Activated CD8-positive, alpha-beta memory T cell treated with anti-CD3 and anti-CD28 coated beads, Interleukin-2, amount 50 U/mL, for 24 hours (primary cell): ENCODE data around the gene SNX1.
"Not testable (repeated sequence)": the region's sequence is repeated elsewhere in the genome, so short reads cannot be mapped to it uniquely, and the experiment has no call there.

Experiments used
- DNase-seq: peaks from one replicate; pipeline ENCODE4 v3.0.0-alpha.2; 2020; ENCODE audit errors: extremely low read depth

Gene SNX1

GRCh38 chr15:64072812-64073211, 23.0 kb upstream of the SNX1 start:
- DNase-seq: no peak

DNA sequence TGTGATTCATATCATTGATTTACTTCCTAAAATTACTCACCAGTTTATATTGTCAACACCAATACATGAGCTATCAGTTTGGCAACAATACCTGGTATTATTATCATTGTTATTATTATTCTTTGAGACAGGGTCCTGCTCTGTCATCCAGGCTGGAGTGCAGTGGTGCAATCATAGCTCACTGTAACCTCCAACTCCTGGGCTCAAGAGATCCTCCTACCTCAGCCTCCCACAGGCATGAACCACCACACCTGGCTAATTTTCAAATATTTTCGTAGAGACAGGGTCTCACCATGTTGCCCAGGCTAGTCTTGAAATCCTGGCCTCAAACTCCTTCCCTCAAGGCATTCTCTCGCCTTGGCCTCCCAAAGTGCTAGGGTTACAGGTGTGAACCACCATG, 22.3 kb upstream of the SNX1 start:
- not testable (repeated sequence) for DNase-seq

DNA sequence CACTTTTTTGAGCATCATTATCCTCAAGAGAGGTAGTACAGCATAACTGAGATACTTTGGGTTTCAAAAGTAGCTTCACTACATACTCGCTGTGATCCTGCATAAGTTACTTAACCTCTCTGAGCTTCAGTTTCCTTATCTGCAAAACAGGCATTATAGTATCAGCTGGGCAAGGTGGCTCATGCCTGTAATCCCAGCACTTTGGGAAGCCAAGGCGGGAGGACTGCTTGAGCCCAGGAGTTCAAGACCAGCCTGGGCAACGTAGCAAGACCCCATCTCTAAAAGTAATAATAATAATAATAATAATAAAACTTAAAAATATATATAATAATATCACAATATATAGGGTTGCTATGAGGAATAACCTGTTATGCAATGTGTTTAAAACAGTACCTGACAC, 13.0 kb upstream of the SNX1 start:
- DNase-seq: no peak

DNA sequence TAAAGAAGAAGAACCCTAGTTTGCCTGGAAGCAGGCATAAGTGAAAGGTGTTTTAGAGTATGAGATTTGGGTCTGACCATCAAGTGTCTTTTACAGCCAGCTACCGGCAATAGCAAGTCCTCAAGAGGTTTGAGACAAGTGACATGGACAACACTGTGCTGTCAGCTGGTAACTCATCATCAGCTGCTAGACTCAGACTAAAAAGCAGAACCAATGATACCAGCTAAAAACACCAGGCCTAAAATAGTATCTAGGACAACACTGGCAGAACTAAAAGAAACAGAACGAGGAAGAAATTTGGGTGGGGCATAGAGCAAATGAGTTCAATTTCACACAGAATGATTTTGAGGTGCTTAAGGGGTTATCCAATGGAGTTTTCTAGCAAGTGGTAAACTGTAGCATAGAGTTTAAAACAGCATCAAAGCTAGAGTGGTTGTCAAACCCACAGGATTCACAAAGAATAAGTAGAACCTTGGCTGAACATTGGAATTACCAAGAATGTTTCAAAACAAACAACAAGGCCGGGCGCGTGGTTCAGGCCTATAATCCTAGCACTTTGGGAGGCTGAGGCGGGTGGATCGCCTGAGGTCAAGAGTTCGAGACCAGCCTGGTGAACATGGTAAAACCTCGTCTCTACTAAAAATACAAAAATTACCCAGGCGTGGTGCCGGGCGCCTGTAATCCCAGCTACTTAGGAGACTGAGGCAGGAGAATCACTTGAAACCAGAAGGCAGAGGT, 6.1 kb upstream of the SNX1 start:
- DNase-seq: no peak

DNA sequence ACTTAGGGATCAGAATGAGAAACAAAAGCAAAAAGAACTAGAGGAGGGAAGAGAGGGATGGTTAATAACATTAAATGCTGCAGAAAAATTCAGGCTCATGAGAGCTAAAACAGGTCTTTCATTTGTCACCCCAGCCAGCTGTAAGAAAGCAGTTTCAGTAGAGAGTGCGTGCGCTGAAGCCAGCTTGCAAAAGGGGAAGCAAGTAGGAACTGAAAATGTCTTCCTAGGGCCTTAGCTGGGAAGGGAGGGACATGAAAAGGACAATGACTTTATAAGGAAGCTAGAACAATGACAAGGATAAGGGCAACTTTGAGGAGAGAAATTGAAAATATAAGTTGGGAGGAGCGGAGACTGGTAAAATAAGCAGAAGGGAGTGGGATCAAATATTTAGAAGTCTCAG, 5.3 kb upstream of the SNX1 start:
- DNase-seq: no peak

GRCh38 chr15:64092075-64092820, 3.5 kb upstream of the SNX1 start:
- no peak for DNase-seq

DNA sequence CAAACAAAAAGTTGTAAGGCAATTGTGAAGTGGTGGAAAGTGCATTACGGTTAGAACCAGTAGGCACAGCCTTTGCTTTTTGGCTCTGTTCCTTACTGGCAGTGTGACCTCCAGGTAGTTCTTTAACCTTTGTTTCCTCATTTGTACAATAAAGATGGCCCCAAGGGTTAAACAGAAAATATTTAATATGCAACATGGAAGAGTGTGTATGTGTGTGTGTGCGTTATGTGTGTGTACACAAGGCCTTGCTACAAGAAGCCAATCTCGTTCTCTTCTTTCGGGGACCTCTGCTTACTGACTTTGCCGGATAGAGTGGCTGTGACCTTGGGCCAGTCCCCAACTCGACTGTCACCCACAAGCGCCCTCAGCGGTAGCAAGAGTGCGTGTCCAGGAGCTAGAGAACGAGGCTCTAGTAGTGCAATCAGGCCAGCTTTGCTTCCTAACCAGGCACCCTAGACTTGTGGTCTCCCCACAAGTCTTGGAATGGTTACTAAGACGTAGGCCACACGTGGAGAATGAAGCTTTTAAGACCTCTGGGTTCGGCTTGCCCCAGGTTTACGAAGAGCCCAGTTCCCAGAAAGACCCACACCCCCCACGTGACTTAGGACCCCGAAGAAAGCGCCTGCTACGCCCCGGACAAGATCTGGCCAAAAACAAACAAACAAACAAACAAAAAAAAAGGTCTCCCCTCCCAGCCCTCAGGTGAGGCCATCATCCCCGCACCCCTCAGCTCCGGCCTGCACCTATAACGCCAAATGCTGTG, 2.7 kb upstream of the SNX1 start:
- DNase-seq: no peak

DNA sequence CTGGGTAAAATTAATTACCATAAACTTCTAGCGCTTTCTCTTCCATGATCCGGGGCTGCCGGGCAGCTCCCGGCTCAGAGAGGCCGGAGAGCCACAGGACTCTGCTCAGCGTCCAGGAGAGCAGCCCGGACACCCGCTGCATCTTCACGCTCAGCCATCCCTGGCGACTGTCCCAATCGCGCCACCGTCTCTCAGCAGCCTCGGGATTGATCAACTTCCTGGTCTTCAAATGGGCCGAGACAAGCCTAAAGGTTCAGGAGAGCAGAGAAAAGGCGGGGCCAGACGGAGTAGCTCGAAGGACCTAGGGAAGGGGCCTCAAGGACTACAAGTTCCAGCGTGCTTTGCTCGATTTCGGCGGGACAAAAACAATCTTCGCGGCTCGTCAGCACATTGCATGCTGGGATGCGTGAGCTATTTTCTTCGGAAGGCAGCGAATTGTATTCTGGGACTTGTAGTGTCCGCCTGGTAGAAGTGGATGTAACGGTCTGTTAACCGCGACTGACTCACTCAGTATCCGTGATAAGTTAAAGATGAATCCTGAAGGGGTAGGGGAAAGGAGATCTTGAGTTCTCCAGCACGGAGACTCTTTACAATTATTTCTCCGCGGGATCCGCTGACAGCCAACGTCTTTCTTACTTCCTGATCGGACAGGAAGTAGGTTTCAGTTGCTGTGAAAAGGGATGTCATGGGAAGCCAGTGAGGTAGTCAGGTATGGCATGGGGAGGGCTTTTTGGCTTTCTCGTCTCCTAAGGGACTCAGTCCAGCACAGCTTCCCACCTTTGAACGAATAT, 2.0 kb upstream of the SNX1 start, which contains the start of gene CIAO2A:
Gene CIAO2A, minus strand, starts transcription at position 212 of the 791 bp plus-strand sequence. Its CDS starts 70 bp downstream, at position 142.
- DNase-seq: peak; percentile 90

DNA sequence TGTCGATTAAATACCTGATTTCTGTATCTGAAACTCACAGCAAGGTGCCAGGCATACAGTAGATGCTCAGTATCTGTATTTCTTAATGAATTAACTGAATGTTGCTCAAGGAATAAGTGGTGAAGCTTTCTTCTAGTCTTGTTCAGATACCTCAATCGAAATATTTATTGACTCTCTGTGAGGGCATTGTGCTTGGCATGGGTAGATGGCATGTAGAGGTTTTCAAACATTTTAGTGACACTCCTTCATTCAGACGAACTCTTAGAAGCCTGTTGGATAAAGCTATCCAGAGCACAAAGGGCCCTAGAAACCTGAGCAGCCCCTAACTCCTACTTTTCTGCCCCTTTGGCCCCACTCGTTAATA, 369 bp upstream of the SNX1 start:
- DNase-seq: no peak

DNA sequence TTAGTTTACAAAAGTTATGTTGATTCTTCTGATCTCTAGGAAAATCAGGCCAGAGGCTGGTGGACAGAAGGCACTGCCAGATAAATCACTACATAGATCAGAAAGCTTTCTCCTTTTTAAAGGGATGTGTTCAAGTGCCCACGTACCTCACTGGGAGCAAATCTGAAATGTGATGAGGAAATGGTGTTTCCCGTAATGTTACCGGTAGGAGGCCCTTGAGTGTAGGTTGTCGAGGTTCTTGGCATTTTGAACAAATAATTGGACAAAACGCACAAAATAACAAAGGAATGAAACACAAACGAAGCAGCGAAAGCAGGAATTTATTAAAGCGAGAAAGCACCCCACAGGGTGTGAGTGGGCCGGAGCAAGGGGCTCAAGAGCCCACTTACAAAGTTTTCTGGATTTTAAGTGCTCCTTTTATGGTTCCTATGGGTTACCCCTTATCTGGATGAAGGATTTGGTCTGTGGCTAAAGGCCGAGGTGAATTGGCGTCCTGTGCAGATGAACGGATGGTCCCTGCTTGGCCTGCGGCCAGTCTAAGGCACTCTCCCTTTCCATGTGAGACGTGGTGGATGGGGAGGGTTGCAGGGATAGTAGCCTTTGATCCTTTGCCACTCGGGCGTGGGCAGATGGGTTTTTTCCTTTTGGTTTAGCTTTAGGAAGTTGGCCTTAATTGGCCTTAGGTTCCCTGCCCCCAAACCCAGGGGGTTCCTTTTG, 1.0 kb downstream of the SNX1 start:
- DNase-seq: no peak

DNA sequence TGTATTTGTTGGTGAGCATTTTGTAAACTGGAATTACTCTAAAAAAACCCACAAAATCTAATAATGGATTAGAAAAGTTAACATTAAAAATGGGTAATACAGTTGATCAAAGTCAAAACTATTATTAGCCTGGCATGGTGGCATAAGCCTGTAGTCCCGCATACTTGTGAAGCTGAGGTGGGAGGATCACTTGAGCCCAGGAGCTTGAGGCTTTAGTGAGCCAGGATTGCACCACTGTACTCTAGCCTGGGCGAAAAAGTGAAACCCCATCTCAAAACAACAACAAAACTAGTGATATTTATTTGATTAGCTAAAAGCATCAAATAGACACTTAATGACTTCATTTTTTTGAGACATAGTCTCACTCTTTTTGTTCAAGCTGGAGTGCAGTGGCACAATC, 3.6 kb downstream of the SNX1 start:
- DNase-seq: no peak

GRCh38 chr15:64100958-64101357, 5.2 kb downstream of the SNX1 start:
- DNase-seq: no peak

- no peak for DNase-seq
These were observed 6.7 kb downstream of the SNX1 start for GRCh38 chr15:64102497-64102896.

- DNase-seq: no peak
These were observed 9.4 kb downstream of the SNX1 start for GRCh38 chr15:64105113-64105704.

DNA sequence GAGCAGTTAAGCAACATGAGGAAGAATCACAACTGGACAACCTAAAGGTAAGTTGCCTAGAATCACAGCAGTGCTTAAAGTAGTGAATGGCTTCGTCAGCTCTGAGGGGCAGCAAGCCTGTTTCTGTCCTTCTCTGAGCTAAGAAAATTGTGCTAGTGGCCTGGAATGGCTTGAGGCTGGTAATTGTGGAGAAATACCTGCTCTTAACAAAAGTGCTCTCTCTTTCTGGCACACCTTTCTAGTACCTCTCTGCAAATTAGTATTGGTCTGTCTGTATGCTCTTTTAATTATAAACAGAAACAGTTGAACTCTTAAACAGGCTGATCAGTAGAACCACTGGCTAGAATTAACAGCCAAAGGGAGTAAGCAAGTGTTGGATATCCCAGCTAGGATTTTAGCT, 11.6 kb downstream of the SNX1 start:
- DNase-seq: no peak

- DNase-seq: not testable (repeated sequence)
These were observed 14.4 kb downstream of the SNX1 start for GRCh38 chr15:64110108-64110701.

DNA sequence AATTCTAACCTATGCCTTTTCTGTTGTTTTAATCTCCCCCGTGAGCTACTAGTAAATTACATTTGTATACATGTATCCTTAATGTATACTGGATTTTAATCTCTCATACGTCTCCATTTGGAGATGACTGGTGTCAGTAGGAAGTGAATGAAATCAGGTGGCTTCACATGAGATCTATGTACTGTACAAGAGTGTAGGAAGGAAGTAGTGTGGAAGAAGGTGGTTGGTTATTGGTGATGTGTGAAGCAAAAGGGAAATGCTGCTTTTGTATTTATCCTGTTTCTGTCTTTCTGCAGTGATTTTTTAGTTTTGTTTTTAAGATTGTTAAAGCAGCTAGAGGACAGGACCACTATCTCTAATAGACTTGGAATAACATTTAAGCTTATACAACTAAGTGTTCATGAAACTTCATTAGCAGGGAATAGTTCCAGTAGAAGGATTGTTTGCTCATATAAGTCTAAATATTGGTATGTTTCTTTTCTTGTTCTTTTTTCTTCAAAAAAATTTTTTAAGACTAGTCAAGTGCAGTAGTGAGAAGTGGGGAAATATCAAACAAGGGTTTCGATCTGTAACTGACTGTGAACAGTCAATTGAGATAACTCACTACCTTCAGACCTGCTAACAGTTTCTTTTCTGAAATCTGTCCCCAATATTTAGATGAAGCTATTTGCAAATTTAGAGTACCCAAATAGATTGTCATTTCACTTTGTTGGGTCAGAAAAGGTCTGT, 15.3 kb downstream of the SNX1 start:
- DNase-seq: no peak

GRCh38 chr15:64111679-64112050, 15.9 kb downstream of the SNX1 start:
- no peak for DNase-seq

DNA sequence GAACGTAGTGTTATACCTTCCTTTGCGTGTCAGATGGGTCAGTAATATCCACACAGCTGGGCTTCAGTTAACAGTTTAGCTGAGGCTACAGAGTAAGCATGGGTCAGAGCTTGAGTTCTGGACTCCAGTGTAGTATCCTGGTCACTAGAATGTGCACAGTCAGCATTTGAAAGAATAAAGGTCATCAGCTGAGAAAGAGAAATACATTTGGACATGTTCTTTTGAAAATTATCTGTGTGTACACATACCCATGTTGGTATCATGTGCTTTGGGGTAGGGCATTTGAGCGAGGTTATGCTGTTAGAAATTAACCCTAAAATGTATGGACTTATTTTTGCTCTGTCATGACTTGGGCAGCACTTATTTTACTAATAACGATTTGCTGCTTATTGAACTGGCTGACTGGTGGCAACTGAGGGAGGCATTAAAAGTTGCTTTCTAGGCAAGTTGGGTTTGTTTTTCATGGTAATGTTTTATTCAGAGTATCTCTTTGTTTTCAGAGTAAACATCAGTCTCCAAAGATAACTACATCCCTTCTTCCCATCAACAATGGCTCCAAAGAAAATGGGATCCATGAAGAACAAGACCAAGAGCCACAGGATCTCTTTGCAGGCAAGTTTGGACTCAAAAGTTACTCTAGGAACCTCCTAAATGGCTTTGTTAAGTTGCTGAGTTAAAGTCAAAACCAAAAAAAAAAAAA, 16.4 kb downstream of the SNX1 start:
- DNase-seq: no peak
